ENCODE results near the gene RAMP3.
"Not testable (repeated sequence)": the region's sequence is repeated elsewhere in the genome, so short reads cannot be mapped to it uniquely, and the experiment has no call there.

RAMP3 gene

DNA sequence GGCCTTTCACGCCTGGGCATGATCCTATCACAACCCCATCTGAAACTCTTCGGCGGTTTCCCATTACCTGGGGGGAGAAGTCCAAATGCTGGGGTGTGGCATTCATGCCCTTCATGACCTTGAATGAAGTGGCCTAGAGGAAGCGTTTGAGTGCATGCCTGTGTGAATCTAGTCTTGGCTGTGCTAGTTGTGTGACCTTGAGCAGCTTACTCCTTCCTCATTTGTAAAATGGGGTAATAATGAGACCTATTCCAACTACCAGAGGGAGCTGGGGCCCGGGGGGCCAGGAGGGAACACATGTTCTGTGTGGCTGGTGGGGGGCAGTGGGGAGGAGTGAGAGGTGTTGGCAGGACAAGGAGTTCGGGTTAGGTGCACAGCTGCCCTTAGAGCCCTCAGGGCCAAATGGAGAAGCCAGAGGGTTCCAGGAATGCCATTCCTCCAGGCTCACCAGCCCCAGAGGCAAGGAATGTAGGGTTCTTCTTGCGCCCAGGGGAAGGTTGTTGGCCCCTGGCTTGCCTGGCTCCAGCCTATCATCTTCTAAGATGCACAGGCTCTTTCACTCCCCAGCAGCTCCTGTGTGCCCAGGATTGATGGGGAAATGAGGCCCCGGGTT lies 24.8 kb upstream of the RAMP3 start:
- no peak for DNase-seq (ENCODE audit: low spot score)

DNA sequence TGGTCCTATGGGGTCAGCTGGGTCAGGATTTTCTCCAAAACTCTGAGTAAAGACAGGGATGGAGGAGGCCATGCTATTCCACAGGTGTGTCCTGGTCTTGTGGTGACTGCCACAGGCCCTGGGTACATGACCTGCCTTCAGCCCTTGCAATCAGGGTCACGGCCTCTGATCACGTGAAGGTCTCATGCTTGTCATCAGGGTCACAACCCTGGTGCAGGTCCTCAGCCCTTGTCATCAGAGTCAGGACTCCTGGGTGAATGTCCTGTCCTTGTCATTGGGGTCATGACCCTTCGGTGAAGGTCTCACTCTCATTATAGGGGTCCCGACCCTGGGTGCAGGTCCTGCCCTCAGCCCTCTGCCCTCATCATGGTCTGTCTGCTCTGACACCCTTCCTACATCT lies 24.2 kb upstream of the RAMP3 start:
- DNase-seq (ENCODE audit: low spot score) = no peak

- DNase-seq (ENCODE audit: low spot score) = no peak
Observed at GRCh38 chr7:45133877-45134276, 23.7 kb upstream of the RAMP3 start.

- peak; percentile 90 for DNase-seq (ENCODE audit: low spot score)
Observed at GRCh38 chr7:45136106-45137060, 21.2 kb upstream of the RAMP3 start.

DNA sequence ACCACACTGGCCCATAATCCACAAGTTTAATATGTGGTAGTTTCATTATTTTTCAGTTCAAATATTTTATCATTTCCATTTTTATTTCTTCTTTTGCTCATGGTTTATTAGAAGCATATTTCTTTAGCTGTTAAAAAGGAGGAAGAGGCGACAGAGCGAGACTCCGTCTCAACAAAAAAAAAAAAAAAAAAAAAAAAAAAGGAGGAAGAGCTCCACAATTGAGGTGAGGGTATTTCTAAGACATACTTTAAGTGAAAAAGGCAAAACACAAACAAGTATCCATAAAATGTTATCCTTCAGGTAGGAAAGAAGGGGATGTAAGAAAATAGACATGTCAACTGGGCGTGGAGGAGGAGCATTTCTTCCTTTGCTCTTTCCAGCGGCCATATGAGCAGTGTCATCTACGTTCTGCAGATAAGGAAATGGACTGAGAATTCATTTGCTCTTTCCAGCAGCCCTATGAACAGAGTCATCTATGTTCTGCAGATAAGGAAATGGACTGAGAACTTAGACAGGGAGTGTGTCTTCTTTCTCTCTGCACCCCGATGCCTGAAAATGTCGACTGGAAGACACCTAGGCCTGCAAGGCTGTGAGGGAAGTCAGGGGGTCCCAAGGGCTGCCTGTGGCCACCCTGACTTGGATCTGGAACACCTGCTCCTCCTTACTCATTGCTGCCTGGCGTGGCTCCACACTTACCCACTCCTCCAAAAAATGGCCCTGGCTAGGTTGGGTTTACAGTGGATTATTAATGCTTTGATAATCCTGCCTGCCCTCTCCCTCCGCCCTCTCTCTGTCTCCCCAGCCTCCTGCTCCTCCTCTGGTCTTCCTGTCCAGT lies 18.9 kb upstream of the RAMP3 start:
- no peak for DNase-seq (ENCODE audit: low spot score)

DNA sequence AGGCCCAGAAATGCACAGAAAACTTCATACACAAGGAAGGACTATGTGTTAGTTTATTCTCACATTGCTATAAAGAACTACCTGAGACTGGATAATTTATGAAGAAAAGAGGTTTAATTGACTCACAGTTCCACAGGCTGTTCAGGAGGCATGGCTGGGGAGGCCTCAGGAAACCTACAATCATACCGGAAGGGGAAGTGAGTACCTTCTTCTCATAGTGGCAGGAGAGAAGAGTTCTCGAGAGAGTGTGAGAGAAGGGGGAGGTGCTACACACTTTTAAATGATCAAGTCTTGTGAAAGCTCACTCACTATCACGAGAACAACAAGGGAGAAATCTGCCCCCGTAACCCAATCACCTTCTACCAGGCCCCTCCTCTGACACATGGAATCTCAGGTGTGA lies 16.8 kb upstream of the RAMP3 start:
- no peak for DNase-seq (ENCODE audit: low spot score)

- DNase-seq (ENCODE audit: low spot score) = no peak
Observed at GRCh38 chr7:45143616-45144015, 14.0 kb upstream of the RAMP3 start.

DNA sequence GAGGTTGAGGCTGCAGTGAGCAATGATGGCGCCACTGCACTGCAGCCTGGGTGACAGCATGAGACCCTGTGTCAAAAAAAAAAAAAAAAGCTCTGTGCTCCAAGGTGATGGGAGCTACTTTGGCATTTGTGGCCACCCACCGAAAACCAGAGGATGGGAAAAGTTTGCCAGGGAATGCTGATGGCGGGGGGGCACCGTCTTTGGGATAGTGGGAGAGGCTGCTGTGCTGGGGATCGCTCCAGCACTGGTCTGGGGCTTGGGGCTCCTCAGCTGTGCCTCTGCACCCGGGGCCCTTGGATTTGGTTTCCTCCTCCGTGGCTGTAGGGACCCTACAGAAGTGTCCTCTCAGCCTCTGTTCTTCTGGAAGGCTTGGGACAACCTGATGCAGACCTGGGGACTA lies 11.7 kb upstream of the RAMP3 start:
- no peak for DNase-seq (ENCODE audit: low spot score)

GRCh38 chr7:45146531-45147379 lies 10.8 kb upstream of the RAMP3 start:
- no peak for DNase-seq (ENCODE audit: low spot score)

GRCh38 chr7:45147858-45148652 lies 9.5 kb upstream of the RAMP3 start:
- no peak for DNase-seq (ENCODE audit: low spot score)

DNA sequence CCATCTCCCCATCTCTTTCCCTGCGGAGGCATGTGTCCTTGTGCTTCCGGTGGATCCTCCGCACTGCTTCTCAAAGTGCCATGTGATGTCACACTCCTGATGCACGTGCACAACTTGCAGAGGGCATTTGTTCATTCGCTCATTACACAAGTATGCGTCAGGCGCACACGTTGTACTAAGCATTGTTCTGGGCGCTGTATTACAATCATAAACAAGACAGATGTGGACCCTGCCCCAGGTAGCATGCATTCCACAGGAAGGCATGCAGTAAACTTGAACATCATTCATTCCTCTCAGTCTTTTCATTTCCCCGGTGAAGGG lies 9.0 kb upstream of the RAMP3 start:
- DNase-seq (ENCODE audit: low spot score) = no peak

- no peak for DNase-seq (ENCODE audit: low spot score)
Observed at GRCh38 chr7:45149606-45150005, 8.0 kb upstream of the RAMP3 start.

- no peak for DNase-seq (ENCODE audit: low spot score)
Observed at GRCh38 chr7:45150199-45150598, 7.4 kb upstream of the RAMP3 start.

- no peak for DNase-seq (ENCODE audit: low spot score)
Observed at GRCh38 chr7:45151131-45151684, 6.4 kb upstream of the RAMP3 start.

DNA sequence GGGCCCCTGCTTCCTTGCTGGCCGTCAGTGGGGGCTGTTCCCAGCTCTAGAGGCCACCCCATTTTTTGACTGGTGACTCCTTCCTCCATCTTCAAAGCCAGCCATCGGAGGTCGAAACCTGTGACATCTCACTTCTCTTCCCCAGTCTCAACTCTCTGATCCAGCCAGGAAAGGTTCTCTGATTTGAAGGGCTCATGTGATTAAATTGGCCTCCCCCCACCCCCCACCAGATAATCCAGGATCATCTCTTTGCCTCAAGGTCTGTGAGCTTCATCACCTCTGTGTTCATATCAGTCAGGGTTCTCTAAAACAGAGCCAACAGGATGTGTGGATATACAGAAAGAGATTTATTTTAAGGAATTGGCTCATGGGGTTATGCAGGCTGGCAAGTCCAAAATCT lies 5.6 kb upstream of the RAMP3 start:
- no peak for DNase-seq (ENCODE audit: low spot score)

DNA sequence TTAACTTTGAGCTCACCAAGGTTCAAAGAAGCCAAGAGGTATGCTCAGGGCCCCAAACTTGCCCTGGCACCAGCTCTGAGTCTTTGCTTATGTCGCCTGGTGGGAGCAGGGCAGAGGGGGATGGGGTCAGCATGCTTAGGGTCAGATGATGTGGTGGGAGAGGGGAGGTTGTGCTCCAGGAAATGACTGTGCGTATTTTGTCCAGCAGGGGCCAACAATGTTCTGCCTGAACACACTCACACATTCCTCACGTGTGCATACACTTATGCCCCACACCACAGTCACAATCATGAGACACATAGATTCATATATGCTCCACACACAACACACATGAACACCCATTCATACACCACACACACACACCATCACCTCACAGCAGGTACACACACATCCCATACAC lies 4.4 kb upstream of the RAMP3 start:
- no peak for DNase-seq (ENCODE audit: low spot score)

GRCh38 chr7:45153861-45154260 lies 3.7 kb upstream of the RAMP3 start:
- DNase-seq (ENCODE audit: low spot score) = not testable (repeated sequence)

DNA sequence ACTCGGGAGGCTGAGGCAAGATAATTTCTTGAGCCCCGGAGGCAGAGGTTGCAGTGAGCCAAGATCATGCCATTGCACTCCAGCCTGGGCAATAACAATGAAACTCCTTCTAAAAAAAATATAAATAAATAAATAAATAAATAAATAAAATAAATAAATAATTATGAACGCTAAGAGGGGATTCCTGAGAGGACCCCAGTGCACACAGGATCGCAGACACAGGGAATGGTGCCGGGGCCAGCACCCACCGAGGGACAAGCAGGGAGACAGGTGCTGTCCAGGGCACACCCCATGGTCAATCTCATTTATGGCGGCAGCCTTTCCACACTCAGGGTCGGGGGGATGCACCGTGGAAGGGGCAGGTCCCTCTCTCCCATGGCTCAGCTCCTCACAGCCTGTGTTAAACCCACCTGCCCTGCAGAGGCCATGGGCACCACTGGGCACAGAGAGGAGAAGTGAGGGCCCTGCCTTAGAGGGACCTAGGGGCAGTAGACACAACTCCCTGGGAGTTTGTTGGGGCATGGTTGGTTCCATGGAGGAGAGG lies 2.2 kb upstream of the RAMP3 start:
- DNase-seq (ENCODE audit: low spot score) = no peak

GRCh38 chr7:45155941-45156340 lies 1.6 kb upstream of the RAMP3 start:
- no peak for DNase-seq (ENCODE audit: low spot score)

GRCh38 chr7:45156516-45157272 lies 897 bp upstream of the RAMP3 start:
- no peak for DNase-seq (ENCODE audit: low spot score)

Data from GM03348 (cell line).